DMS153 treated with DMSO at 0.1 percent for 48 hours (cell line): ENCODE data around the gene DDX60.
A peak's percentile ranks its signal among the peaks of the same experiment; 100 is the strongest.
"Not testable (repeated sequence)": the region's sequence is repeated elsewhere in the genome, so short reads cannot be mapped to it uniquely, and the experiment has no call there.

Experiments used
- DNase-seq: peaks from one replicate; lab custom pipeline; 2025; ENCODE audit not compliant: unreplicated experiment; lab: John Stamatoyannopoulos, UW

DDX60 gene, protein sequence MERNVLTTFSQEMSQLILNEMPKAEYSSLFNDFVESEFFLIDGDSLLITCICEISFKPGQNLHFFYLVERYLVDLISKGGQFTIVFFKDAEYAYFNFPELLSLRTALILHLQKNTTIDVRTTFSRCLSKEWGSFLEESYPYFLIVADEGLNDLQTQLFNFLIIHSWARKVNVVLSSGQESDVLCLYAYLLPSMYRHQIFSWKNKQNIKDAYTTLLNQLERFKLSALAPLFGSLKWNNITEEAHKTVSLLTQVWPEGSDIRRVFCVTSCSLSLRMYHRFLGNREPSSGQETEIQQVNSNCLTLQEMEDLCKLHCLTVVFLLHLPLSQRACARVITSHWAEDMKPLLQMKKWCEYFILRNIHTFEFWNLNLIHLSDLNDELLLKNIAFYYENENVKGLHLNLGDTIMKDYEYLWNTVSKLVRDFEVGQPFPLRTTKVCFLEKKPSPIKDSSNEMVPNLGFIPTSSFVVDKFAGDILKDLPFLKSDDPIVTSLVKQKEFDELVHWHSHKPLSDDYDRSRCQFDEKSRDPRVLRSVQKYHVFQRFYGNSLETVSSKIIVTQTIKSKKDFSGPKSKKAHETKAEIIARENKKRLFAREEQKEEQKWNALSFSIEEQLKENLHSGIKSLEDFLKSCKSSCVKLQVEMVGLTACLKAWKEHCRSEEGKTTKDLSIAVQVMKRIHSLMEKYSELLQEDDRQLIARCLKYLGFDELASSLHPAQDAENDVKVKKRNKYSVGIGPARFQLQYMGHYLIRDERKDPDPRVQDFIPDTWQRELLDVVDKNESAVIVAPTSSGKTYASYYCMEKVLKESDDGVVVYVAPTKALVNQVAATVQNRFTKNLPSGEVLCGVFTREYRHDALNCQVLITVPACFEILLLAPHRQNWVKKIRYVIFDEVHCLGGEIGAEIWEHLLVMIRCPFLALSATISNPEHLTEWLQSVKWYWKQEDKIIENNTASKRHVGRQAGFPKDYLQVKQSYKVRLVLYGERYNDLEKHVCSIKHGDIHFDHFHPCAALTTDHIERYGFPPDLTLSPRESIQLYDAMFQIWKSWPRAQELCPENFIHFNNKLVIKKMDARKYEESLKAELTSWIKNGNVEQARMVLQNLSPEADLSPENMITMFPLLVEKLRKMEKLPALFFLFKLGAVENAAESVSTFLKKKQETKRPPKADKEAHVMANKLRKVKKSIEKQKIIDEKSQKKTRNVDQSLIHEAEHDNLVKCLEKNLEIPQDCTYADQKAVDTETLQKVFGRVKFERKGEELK (N-terminal part only)

DNA sequence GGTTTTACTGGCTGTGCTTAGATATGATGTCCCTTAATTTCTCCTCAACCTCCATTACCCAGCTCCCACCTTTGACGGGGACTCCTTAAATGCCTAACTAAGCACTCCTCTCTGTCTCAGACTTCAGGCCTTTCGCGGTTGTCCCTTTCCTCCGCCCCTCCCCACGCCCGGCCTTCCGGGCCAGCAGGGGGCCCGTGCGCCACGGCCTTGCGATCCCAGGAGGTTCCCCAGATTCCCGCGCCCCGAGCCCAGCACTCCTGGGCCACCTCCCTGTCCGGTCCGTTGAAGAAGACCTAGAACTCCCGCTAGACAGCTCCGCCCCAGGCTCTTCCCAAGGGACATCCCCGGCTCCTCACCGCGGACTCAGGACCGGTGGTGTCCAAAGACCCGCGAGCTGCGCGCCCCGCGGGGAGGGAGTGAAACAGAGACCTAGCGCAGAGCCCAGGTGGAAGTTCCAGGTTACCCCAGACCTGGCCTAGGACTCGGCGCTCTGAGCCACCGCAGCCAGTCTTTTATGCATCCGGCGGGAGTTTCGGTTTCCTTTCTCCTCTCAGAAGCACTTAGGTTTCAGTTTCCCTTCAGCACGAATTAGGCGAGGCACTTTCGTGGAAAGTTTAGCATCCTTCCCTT is at the start of gene DDX60:
TSS of gene DDX60 (minus strand) at position 487 of the 630 bp plus-strand sequence. CDS start 7,493 bp downstream, outside the sequence.
- DNase-seq, result peak; percentile 84

DNA sequence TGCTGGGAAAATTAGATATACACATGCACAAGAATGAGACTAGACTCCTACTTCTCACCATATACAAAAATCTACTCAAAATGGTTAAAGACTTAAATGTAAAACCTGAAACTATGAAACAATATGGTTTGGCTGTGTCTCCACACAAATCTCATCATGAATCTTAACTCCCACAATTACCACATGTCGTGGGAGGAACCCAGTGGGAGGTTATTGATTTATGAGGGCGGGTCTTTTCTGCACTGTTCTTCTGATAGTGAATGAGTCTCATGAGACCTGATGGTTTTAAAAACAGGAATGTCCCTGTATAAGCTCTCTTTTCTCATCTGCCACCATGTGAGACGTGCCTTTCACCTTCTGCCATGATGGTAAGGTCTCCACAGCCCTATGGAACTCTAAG is 48.5 kb upstream of the DDX60 start:
- no peak for DNase-seq

DNA sequence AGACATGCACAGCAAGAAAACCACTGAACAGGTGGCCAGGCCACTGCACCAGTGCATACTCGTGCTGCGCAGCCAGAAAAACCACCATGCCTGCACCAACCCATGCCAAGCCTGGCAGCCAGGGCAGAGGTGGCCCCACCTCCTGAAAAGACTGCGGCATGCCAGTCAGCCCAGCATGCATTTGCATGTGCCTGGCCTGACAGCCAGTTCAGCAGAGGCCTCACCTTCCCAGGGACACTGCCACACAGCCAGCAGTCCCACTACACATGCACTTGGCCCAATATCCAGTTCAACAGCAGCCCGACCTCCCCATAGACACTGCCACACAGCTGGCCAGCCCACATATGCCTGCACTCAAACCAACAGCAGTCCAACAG is 43.5 kb upstream of the DDX60 start:
- no peak for DNase-seq

DNA sequence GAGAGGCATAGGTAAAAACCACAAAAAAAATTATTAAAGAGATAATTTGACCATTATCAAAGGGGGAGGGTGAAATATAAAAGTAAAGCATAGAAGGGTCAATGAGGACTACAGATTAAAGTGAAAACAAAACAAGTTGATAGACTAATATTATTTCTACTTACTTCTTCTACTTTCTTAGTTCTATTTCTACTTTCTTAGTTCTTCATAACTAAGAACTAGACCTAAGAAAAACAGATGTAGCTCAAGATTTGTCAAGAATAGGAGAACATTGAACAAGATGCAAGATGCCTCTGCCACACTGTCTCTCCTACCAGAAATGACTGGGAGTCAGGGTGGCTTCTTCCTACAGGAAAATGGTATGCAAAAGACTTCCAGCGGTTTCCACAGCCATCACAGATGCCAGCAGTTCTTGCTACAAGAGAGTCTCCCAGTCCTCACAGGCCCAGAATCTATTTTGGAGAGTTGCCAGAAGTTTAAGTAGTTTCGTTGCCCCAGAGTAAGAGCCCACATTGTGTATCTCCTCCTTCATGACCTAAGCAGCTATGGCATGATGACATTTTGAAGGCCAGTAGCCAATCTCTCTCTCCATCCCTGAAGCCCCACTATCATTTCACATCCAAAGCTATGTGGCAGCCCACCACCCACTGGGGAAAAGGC is 42.9 kb upstream of the DDX60 start:
- DNase-seq, result no peak

DNA sequence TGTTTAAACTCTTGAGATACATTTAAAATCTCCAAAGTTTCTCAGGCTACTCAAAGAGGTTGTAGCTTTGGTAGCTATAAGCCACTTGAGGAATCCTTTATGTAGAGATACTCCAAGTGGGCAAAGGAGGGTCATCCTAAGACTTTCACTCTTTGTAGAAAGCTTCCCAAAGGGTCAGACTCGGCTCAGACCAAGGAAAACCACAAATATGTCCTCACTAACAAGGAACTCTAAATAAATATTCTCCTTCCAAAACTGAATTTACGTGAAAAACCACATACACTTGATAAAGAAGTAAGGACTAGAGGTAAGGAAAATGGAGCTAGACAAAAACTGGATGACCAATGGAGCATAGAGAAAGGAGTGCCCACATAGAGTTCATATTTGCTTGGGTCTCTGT is 41.7 kb upstream of the DDX60 start:
- no peak for DNase-seq

DNA sequence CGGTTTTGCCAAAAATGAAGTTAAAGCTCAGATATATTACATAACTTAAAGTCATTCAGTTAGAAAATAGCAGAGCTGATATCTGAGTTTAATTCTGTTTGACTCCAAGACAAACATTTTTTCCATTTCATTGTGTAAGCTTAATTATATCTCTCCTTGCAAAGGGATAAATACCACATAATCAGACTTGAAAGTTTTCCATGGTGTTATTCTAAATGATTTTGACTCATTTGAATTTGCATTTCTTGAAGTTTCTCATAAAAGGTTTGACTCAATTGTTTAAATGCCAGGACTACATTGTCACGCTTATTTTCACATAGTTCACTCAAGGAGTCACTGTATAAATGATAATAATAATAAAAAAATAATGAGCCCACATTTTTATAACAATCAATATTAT is 39.4 kb upstream of the DDX60 start:
- no peak for DNase-seq

DNA sequence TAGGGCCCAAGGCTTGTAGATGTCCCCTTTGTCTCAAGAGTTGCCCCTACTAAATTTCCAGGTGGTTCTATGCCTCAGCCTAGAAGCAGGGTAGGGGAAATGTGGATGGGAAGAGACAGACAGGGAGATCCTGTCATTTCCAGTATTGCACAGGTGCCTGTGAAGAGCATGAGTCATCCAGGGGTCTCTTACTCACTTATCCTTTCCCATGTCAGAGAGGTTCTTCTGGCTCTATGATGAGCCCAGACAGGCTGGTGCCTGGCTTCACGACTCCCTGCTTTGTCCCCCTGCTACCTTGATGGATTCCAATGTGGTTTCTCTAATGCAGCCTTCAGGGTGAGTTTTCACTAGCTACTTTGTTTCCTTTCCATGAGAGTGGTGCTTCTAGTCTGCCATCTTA is 35.2 kb upstream of the DDX60 start:
- no peak for DNase-seq

DNA sequence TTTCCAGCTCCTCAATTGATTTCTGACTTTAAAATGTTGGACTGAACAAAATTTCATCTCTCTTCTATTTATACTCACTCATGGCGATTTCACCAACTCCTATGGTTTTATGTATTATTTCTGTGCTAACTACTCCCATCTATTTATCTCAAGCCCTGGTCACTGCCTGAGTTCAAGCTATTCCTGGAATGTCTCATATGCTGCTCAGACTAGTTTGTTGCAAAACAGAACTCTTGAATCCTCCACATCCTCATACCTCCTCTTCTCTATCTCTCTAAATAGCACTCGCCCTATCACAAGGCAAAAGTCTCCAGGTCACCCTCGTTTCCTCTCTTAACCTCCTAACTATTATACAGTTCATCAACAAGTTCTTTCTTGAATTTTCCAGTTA is 19.0 kb upstream of the DDX60 start:
- DNase-seq, result no peak

DNA sequence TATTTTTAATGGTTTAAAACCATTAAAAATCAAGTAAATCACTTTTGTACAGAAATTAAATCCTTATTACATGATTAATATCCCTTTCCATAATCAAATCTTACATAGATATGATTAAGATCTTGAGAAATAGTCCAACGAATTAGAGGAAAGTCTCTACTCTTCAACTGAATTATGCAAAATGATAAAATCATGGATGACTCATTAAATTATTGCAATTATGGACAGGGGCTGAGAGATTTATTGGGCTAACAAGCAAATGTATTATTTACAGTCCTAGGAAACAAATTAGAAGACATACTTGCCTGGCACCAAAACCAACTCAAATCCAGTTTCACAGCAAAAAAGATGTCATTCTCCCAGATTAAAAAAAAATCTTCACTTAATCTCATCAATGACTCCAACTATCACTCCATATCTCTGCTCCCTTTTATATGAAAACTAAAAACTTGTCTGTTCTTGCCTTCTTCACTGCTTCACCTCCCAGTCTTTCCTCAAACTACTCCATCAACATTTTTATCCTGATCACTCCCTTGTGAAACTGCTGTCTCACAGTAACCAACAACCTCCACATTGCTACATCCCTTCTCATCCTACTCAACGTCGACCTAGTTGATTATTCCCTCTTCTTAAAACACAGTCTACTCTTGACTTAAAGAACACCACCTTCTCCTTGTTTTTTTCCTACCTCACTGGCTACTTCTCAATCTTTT is 18.4 kb upstream of the DDX60 start:
- no peak for DNase-seq

DNA sequence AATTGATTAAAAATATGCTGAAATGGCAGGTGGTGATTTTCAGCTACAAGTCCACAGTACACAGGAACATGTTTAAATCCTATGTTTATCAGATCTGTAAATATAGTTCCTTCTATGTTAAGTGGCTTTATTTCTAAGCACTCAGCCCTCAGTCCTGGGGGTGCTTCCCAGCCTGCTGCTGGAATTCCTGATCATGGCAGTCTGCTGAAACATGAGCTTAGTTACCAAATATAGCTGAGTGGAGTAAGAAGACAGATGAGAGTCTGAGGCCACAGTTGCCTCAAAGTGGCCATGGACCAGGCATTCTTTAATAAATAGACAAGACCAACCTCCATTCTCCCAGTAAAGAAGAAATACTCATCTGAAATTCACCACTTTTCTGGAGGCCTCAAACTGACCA is 17.1 kb upstream of the DDX60 start:
- DNase-seq, result no peak

DNA sequence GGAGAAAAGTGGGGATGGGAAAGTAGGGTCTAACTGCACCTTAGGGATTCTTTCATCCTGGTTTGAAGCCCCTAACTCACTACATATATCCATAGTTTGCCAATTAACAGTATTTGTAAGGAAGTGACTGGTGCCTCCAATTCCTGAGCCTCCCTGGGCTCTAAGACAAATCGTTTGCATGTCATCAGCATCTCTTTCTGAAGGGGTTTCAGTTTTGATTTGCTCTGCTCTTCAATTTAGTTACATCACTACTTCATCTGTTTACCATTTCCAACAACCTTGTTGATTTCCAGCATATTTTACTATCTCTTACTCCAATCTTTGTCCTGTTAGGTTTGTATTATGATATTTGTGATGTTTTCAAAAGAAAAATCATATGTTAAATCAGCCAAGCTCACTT is 15.5 kb upstream of the DDX60 start:
- no peak for DNase-seq

DNA sequence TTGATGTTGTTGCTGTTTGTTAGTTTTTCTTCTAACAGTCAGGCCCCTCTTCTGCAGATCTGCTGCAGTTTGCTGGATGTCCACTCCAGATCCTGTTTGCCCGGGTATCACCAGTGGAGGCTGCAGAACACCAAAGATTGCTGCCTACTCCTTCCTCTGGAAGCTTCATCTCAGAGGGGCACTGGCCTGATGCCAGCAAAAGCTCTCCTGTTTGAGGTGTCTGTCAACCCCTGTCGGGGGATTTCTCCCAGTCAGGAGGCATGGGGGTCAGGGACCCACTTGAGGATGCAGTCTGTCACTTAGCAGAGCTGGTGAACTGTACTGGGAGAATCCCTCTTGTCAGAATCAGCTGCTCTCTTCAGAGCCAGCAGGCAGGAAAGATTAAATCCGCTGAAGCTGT is 12.0 kb upstream of the DDX60 start:
- DNase-seq, result not testable (repeated sequence)

DNA sequence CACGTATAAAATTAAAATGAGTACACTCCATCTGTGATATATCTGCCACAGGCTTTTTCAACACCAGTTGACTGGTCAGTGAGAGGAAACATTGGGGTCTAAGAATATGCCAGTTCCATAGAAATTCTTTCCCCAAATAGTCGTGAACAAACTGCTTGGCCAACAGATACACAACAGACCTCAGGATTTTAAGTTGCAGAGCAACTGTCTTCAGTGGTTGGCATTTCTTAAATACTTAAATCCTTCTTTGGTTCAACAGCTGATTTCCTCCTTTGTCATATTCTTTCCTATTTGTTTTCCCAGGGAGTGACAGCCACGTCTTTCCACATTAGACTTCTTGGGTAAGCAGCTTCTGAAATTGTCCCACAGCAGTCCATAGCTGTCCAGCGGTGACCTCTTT is 7.0 kb upstream of the DDX60 start:
- DNase-seq, result no peak

DNA sequence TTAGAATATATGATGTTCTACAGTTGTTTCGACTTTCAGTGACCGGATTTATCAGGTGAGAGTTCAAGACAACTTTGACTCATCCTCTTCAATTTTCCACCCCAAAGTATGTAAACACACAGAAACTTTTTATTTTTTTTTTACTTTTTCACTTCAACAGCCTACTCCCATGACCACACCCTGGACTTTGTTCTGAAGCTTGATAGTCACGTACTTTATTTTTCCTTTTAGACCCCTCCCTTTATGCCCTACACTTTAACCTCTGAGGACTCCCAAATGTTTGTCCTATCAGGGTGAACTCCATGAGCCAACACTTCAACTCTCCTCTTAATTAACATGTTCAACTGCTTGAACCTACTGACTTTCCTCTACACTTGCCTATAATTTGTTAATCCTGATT is 2.5 kb upstream of the DDX60 start:
- no peak for DNase-seq

DNA sequence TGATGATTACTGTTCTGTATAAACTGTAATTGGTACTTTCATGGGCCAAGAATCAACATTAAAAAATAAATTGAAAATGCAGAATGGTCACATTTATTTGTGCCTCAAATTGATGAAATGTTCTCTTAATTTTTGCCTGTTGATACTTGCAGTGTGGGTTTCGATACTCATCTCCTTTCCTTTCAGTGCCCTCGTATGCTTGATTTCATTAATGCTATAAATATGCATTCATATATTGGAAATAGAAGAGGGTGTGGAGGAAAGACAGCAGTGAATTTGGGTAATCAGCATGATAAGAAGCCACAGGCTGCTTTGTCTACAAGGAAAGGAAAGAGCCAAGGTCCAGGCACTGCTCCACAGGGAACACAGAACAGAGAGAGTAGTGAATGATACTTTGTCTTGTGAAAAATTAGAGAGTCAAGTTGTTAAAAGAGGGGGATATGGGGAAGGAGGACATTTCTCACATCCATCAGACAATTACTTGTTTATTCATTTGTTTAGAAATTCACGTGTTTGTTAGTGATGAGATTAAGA is 1.0 kb upstream of the DDX60 start:
- no peak for DNase-seq

DNA sequence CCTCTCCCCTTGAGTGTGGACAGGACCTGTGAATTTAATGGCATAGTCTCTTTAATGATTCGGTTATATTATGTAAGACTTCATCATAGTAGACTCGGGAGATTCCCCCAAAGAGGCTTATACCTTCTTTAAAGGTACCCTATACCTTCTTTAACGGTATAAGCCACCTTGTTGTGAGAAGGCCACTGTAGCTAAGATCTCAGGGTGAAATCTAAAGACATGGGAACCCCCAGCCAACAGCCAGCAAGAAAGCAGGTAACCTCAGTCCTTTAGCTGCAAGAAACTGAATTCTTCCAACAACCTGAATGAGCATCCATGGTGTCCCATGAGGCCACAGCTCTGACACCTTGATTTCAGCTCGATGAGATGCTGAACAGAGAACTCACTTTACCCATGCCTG is 931 bp downstream of the DDX60 start:
- DNase-seq, result no peak

DNA sequence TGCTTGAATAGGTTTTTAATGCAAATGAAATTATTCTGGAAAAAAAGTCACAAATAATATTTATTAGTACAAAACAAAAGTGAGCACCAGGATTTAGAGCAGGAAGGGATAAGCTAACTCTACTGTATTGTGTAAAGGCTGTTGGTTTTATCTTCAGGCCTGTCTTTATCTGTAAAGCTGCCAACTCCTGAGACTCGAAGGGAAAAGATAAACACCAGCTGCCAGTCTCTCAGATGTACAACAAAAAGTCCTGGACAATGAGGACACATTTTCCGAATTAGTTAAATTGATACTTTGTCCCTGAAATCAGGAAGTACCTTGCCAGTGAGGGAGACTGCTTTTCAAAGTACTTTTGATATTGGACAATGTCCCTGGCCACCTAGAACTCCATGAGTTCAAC is 8.8 kb downstream of the DDX60 start:
- DNase-seq, result peak; percentile 67

DNA sequence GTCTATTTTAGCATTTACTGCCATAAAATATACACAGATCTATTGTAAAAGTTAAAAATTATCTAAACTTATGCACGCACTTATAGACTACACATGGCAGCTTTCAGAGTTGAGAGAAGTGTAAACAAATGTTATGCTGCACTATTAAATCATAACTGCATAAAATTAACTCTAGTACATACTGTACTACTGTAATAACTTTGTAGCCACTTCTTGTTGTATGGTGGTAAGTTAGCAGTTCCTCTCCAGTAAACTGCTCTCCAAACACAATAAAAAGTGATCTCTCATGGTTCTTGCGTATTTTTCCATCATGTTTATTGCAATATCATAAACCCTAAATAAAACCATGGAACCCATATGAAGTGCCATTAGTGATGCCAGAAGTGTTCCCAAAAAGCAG is 9.6 kb downstream of the DDX60 start:
- no peak for DNase-seq

DNA sequence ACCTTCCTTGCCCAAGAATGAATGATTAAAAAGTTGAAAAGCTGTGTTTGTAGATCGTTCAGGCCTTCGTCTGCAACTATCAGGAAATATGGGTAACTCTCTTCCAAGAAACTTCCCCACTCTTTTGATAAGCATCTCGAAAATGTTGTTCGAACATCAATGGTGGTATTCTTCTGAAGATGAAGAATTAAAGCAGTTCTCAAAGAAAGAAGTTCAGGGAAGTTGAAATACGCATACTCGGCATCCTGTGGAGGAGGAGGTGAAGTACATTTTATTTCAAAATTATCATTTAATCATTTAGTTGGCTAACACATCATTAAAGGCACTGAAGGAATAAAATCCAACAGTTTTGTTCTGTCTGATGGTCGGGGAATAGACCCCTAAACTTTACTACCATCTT is 12.1 kb downstream of the DDX60 start:
- no peak for DNase-seq
